GM18868 (cell line): ENCODE results near the gene MTMR12.
"Not testable (repeated sequence)": the region's sequence is repeated elsewhere in the genome, so short reads cannot be mapped to it uniquely, and the experiment has no call there.

Experiments
- ATAC-seq: cut with Tn5 transposase; IDR thresholded peaks from one replicate; pipeline ENCODE4 v1.9.1; 2021; ENCODE audit warnings: mild to moderate bottlenecking, moderate library complexity; ENCODE audit not compliant: unreplicated experiment

Gene MTMR12

GRCh38 chr5:32326216-32326772, 13.6 kb upstream of the MTMR12 start:
- no peak for ATAC-seq

GRCh38 chr5:32325616-32326015, 12.9 kb upstream of the MTMR12 start:
- no peak for ATAC-seq

- peak; percentile 69 for ATAC-seq
Observed at GRCh38 chr5:32325062-32325461, 12.3 kb upstream of the MTMR12 start.

- no peak for ATAC-seq
Observed at GRCh38 chr5:32323741-32324140, 11.0 kb upstream of the MTMR12 start.

GRCh38 chr5:32322882-32323281, 10.1 kb upstream of the MTMR12 start:
- no peak for ATAC-seq

GRCh38 chr5:32321787-32322186, 9.0 kb upstream of the MTMR12 start:
- not testable (repeated sequence) for ATAC-seq

GRCh38 chr5:32320576-32320975, 7.8 kb upstream of the MTMR12 start:
- ATAC-seq: no peak

DNA sequence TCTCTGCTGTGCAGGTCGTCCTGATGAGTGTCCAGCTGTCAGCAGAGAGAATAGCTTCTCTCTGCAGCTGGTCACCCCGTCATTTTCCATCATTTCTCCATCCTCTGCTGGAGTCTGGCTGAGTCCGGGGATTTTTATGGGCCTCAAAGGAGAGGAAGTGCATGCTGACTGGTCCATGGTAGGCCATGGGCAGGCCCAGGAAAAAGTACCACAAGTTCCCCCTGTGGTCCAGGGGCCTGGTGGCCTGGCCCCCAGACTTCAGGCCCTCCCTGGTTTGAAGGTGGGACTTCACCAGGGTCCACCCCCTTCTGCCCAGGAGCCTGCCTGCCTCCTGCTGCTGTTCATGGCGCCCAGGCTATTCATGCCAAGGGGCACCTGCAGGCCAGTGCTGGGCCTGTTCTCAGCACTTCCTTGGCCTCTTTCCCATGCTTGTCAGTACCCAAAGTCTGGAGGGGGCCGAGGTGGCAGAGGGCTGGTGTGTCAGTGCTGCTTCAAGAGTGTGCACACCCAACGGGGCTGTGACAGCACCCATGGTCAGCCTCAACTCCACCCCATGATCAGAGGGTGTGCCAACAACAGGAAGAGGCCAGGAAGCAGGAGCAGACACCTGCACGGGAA, 7.3 kb upstream of the MTMR12 start:
- no peak for ATAC-seq

DNA sequence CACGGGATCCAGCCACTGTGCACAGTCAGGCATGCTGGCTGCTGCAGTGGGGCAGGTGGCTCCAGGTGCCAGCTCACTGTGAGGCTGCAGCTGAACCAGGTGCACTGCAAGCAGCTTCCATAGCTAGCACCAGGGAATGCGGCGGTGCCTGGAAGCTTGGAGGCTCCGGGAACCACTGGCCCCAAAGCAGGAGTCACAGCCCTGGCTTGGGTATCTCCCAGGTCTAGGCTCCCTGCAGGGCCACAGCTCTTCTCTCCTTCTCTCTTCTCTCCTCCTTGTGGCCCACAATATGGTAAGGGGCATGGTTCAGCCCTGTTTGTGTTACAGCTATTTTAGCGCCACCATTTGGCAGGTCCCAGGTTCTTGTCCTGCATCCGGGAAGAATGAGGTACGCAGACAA, 6.7 kb upstream of the MTMR12 start:
- no peak for ATAC-seq

- ATAC-seq: no peak
Observed at GRCh38 chr5:32317041-32317440, 4.3 kb upstream of the MTMR12 start.

DNA sequence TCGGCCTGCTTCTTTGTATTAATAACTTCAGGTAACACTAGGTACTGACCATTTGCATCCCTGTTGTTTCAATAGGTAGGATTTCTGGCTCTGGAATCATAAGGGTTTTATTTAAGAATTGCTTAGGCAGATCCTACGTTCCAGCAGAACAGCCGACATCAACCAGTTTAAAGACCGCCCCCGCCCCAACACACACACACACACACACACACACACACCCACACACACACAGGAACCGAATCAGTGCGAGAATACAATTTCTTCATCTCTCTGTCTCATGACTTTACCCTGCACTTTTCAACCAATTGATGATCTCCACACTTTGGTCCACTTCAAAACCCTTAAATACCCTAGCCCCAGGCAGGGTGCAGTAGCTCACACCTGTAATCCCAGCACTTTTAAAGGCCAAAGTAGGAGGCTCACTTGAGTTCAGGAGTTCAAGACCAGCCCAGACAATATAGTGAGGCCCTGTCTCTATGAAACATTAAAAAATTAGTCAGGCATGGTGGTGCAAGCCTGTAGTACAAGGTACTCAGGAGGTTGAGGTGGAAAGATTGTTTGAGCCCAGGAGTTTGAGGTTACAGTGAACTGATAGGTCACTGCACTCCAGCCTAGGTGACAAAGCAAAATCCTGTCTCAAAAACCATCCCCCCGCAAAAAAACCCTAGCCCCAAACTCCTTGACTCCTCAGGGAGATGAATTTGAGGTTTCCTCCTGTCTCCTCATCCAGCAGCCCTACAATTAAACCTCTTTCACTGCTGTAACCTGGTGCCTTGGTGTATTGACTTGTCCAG, 2.7 kb upstream of the MTMR12 start:
- ATAC-seq: no peak

GRCh38 chr5:32314658-32315057, 1.9 kb upstream of the MTMR12 start:
- no peak for ATAC-seq

GRCh38 chr5:32314152-32314488, 1.4 kb upstream of the MTMR12 start:
- ATAC-seq: not testable (repeated sequence)

GRCh38 chr5:32312197-32312594, 543 bp downstream of the MTMR12 start:
- ATAC-seq: peak; percentile 21

- ATAC-seq: no peak
Observed at GRCh38 chr5:32311404-32312196, 1.1 kb downstream of the MTMR12 start.

- ATAC-seq: no peak
Observed at GRCh38 chr5:32309761-32310160, 3.0 kb downstream of the MTMR12 start.

- no peak for ATAC-seq
Observed at GRCh38 chr5:32308946-32309345, 3.8 kb downstream of the MTMR12 start.

GRCh38 chr5:32307769-32308194, 5.0 kb downstream of the MTMR12 start:
- no peak for ATAC-seq

GRCh38 chr5:32304622-32305021, 8.1 kb downstream of the MTMR12 start:
- ATAC-seq: no peak

GRCh38 chr5:32303755-32304120, 9.0 kb downstream of the MTMR12 start:
- no peak for ATAC-seq
